Karpas-422 (cell line): Measurements from ENCODE around the gene C2CD4D. TPM values are rescaled to one million over a fixed set of nuclear protein-coding genes. Genes with fewer than 3 reads are reported as not detected.
"Not testable (repeated sequence)": the region's sequence is repeated elsewhere in the genome, so short reads cannot be mapped to it uniquely, and the experiment has no call there.

Experiments used
- DNase-seq: peaks from one replicate; pipeline ENCODE4 v3.0.0-alpha.2; 2015
- H2AFZ ChIP-seq: fragments of 200-600 bp; sonication (generic); 2 replicates; pipeline ENCODE4 v1.6.1; 2014; ENCODE audit warnings: antibody characterized with exemption, low read length, mixed read lengths
- H3K27ac ChIP-seq: fragments of 200-600 bp; sonication (generic); 2 replicates; pipeline ENCODE4 v1.5.1; 2014; ENCODE audit warnings: mild to moderate bottlenecking, low read length, moderate library complexity
- H3K27me3 ChIP-seq: fragments of 200-600 bp; sonication (generic); 2 replicates; pipeline ENCODE4 v1.6.1; 2014; ENCODE audit warnings: low read length, mixed read lengths
- H3K36me3 ChIP-seq: fragments of 200-600 bp; sonication (generic); 2 replicates; pipeline ENCODE4 v1.6.1; 2014; ENCODE audit warnings: low read length, mixed read lengths; ENCODE audit not compliant: insufficient read depth
- H3K4me1 ChIP-seq: fragments of 200-600 bp; sonication (generic); 2 replicates; pipeline ENCODE4 v1.6.1; 2014; ENCODE audit warnings: mild to moderate bottlenecking, low read length, mixed read lengths
- H3K4me2 ChIP-seq: fragments of 200-600 bp; sonication (generic); 2 replicates; pipeline ENCODE4 v1.6.1; 2014; ENCODE audit warnings: low read length, low read depth, mild to moderate bottlenecking; ENCODE audit not compliant: poor library complexity, severe bottlenecking
- H3K4me3 ChIP-seq: fragments of 200-600 bp; sonication (generic); 2 replicates; pipeline ENCODE4 v1.5.1; 2014; ENCODE audit warnings: mild to moderate bottlenecking, antibody characterized with exemption, low read length, mixed read lengths
- H3K79me2 ChIP-seq: fragments of 200-600 bp; sonication (generic); 2 replicates; pipeline ENCODE4 v1.6.1; 2014; ENCODE audit warnings: mild to moderate bottlenecking, low read length, mixed read lengths
- H3K9ac ChIP-seq: fragments of 200-600 bp; sonication (generic); 2 replicates; pipeline ENCODE4 v1.6.0; 2014; ENCODE audit warnings: low read length
- H3K9me2 ChIP-seq: fragments of 200-600 bp; sonication (generic), shearing (Covaris generic); replicated peaks from 2 replicates; pipeline ENCODE4 v1.6.0; 2014; ENCODE audit warnings: mild to moderate bottlenecking, low read length, moderate library complexity; ENCODE audit not compliant: insufficient read depth
- H3K9me3 ChIP-seq: fragments of 300-700, 200-600 bp; sonication (generic); 2 replicates; pipeline ENCODE4 v1.6.1; 2014; ENCODE audit warnings: low read length, mixed read lengths
- H4K20me1 ChIP-seq: fragments of 200-600 bp; sonication (generic); 2 replicates; pipeline ENCODE4 v1.6.1; 2014; ENCODE audit warnings: mild to moderate bottlenecking, antibody characterized with exemption, low read length, low read depth; ENCODE audit not compliant: insufficient read depth
- total RNA-seq: library from RNA; depleted of rRNA; stranded (reverse); fragments of >200 nt; shearing (Covaris generic); gene quantifications from 2 replicates; pipeline ENCODE4 v1.2.3, GENCODE V29; 2014; ENCODE audit warnings: low replicate concordance

Gene C2CD4D
- total RNA-seq, 1 experiment from 2014 or later: not detected

DNA sequence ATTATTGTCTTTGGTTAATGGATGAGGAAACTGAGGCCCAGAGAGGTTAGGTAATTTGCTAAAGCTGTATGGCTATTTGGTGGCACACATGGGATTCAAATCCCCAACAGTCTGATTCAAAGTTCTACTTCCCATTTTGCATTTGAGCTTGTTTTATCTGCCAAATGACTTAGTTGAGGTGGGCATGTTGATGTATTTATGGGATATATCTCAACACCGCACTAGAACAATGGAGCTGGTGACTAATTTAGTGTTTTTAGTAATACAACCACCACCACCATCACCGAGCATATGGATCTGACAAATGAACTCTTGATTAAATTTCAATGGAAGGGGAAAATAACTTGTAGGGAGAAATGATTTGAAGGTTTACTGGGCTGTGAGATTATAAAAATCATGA lies 42.8 kb upstream of the C2CD4D start:
- Histone ChIP-seq H2AFZ (no peak overlapping the region), H3K27me3 (no peaks in the 10 kb centered on the region), H3K9me2 (no peaks in the 10 kb centered on the region), H4K20me1 (no peaks in the 10 kb centered on the region), H3K4me2 (no peak overlapping the region), H3K9ac (no peak overlapping the region), H3K4me1 (no peaks in the 10 kb centered on the region; the same call in 1 of the 2 replicates), H3K79me2 (no peaks in the 10 kb centered on the region), H3K4me3 (no peak overlapping the region), H3K27ac (no peak overlapping the region), H3K36me3 (peaks cover 24% of the 10 kb centered on the region), H3K9me3 (no peaks in the 10 kb centered on the region)
- no peak for DNase-seq

DNA sequence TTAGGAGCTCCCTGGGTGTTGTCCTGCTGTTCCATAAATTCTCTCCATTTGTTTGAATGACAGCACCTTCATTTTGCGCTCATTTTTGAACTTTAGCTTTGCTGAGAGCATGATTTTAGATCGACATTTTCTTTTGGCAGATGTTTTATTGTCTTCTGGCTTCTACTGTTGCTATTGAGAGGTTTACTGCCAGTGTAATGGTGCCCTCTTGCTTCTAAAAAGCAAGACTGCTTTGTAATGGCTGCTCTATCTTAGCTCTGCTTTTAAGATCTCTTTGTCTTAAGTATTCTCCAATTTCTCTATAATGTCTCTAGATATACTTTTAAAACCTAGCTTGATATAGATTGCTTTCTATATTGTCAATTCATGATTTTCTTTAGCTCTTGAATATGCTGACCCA lies 41.9 kb upstream of the C2CD4D start:
- no peaks in the 10 kb centered on the region for H4K20me1 ChIP-seq
- no peaks in the 10 kb centered on the region; the same call in none of the 2 replicates for H3K4me1 ChIP-seq
- H3K9me2 ChIP-seq: no peaks in the 10 kb centered on the region
- no peaks in the 10 kb centered on the region for H3K27me3 ChIP-seq
- H3K9me3 ChIP-seq: no peaks in the 10 kb centered on the region
- H3K9ac ChIP-seq: no peak overlapping the region
- DNase-seq: no peak
- H3K27ac ChIP-seq: no peak overlapping the region
- H3K36me3 ChIP-seq: peaks cover 17% of the 10 kb centered on the region
- H3K4me2 ChIP-seq: no peak overlapping the region
- no peaks in the 10 kb centered on the region for H3K79me2 ChIP-seq
- H3K4me3 ChIP-seq: no peak overlapping the region
- no peak overlapping the region for H2AFZ ChIP-seq

GRCh38 chr1:151875419-151876097 lies 35.9 kb upstream of the C2CD4D start:
- no peak for DNase-seq
- H3K9ac ChIP-seq: no peak overlapping the region
- H3K79me2 ChIP-seq: no peaks in the 10 kb centered on the region
- no peaks in the 10 kb centered on the region for H3K9me3 ChIP-seq
- no peak overlapping the region for H3K4me2 ChIP-seq
- peaks cover 8% of the 10 kb centered on the region; the same call in 1 of the 2 replicates for H3K36me3 ChIP-seq
- no peaks in the 10 kb centered on the region for H3K27me3 ChIP-seq
- H3K9me2 ChIP-seq: no peaks in the 10 kb centered on the region
- peaks cover 11% of the 10 kb centered on the region for H3K4me1 ChIP-seq
- H3K27ac ChIP-seq: no peak overlapping the region
- H2AFZ ChIP-seq: no peak overlapping the region
- H4K20me1 ChIP-seq: no peaks in the 10 kb centered on the region
- H3K4me3 ChIP-seq: no peak overlapping the region

DNA sequence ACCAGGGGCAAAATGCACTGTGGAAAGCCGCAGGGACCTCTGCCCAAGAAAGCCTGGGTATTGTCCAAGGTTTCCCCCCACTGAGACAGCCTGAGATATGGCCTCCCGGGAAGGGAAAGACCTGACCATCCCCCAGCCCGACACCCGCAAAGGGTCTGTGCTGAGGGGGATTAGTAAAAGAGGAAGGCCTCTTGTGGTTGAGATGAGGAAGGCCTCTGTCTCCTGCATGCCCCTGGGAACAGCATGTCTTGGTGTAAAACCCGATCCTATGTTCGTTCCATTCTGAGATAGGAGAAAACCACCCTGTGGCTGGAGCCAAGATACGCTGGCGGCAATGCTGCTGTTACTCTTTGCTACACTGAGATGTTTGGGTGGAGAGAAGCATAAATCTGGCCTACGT lies 33.2 kb upstream of the C2CD4D start:
- H3K79me2 ChIP-seq, H3K4me3 ChIP-seq, H3K27me3 ChIP-seq, DNase-seq, H3K27ac ChIP-seq, H2AFZ ChIP-seq, H3K4me2 ChIP-seq, H3K9ac ChIP-seq, H3K36me3 ChIP-seq, H3K9me2 ChIP-seq, H3K9me3 ChIP-seq, H4K20me1 ChIP-seq: not testable (repeated sequence)
- peaks cover 11% of the 10 kb centered on the region for H3K4me1 ChIP-seq

DNA sequence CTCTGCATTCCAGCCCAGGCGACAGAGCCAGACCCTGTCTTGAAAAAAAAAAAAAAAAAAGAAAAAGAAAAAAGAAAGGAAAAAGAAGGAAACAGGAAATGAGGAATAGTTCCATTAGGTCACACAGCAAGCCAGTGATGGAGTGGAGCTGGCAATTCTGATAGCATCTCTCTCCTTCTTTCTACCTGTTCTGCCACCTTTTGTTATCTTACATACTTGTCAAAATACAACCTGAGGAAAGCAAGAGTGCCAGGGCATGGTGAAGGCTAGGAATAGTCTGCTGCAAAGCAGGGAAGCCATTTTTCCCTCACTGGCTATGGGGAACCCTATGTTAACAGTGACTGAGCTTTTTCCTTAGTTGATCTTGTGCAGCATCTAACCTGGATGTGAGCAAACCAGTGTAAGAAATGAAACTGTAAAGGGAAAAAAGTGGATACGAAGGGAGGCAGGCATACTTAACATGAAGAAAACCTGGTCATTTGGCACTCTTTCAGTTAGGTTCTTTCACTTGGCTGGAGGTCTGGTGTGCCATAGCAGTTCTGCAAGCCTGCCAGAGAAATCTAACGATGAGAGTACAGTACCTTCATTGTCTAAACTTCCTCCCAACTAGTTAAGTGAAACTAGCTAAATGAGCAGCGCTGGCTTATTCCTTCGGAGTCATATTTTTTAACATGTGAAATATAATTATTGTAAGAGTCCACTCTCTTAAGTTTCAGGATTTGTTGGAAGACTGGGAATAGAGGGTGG lies 31.8 kb upstream of the C2CD4D start:
- Histone ChIP-seq H3K9me2 (no peaks in the 10 kb centered on the region), H3K9me3 (no peaks in the 10 kb centered on the region), H3K4me3 (no peak overlapping the region), H4K20me1 (no peaks in the 10 kb centered on the region), H3K36me3 (peaks cover 8% of the 10 kb centered on the region; the same call in 1 of the 2 replicates), H3K9ac (no peak overlapping the region), H3K27me3 (no peaks in the 10 kb centered on the region), H3K4me2 (no peak overlapping the region), H2AFZ (no peak overlapping the region), H3K27ac (no peak overlapping the region), H3K4me1 (peaks cover 11% of the 10 kb centered on the region), H3K79me2 (no peaks in the 10 kb centered on the region)
- DNase-seq: no peak

DNA sequence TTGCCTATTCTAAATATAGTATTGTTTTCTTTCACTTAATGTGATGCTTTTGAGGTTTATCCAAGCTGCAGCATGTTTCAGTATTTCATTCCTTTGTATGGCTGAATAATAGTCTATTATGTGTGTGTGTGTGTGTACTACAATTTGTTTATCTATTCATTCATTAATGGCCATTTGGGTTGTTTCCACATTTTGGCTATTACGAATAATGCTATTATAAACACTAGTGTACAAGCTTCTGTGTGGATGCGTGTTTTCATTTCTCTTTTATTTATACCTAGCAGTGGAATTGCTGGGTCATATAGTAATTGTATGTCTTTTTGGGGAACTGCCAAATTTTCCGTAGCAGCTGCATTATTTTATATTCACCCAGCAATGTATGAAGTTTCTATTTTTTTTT lies 28.9 kb upstream of the C2CD4D start:
- no peak overlapping the region for H3K4me3 ChIP-seq
- no peak overlapping the region for H3K9ac ChIP-seq
- no peaks in the 10 kb centered on the region for H3K79me2 ChIP-seq
- no peaks in the 10 kb centered on the region for H4K20me1 ChIP-seq
- no peak for DNase-seq
- H2AFZ ChIP-seq: no peak overlapping the region
- no peaks in the 10 kb centered on the region for H3K4me1 ChIP-seq
- no peaks in the 10 kb centered on the region for H3K9me3 ChIP-seq
- no peaks in the 10 kb centered on the region for H3K9me2 ChIP-seq
- no peak overlapping the region for H3K4me2 ChIP-seq
- no peak overlapping the region for H3K27ac ChIP-seq
- no peaks in the 10 kb centered on the region for H3K27me3 ChIP-seq
- H3K36me3 ChIP-seq: no peaks in the 10 kb centered on the region

GRCh38 chr1:151867765-151868411 lies 28.3 kb upstream of the C2CD4D start:
- DNase-seq: no peak
- Histone ChIP-seq H2AFZ (no peak overlapping the region), H3K4me2 (no peak overlapping the region)

DNA sequence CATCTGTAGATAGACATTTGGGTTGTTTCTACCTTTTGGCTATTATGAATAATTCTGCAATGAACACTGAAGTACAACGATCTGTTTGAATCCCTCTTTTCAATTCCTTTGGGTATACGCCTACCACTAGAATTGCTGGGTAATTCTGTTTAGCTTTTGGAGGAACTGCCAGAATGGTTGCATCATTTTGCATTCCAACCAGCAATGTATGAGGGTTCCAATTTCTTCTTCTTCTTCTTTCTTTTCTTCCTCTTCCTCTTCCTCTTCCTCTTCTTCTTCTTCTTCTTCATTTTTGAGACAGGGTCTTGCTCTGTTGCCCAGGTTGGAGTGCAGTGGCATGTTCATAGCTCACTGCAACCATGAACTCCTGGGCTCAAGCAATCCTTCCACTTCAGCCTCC lies 27.7 kb upstream of the C2CD4D start:
- Histone ChIP-seq H3K9ac (no peak overlapping the region), H3K36me3 (no peaks in the 10 kb centered on the region), H3K4me2 (no peak overlapping the region), H4K20me1 (no peaks in the 10 kb centered on the region), H2AFZ (no peak overlapping the region), H3K4me3 (no peak overlapping the region), H3K79me2 (no peaks in the 10 kb centered on the region), H3K9me2 (no peaks in the 10 kb centered on the region), H3K9me3 (no peaks in the 10 kb centered on the region), H3K4me1 (no peaks in the 10 kb centered on the region), H3K27ac (no peak overlapping the region), H3K27me3 (no peaks in the 10 kb centered on the region)
- no peak for DNase-seq

More at GRCh38 chr1:151867765-151868411, 28.3 kb upstream of the C2CD4D start:
- no peaks in the 10 kb centered on the region for H4K20me1 ChIP-seq
- H3K9me2 ChIP-seq: no peaks in the 10 kb centered on the region
- H3K79me2 ChIP-seq: no peaks in the 10 kb centered on the region
- H3K9ac ChIP-seq: no peak overlapping the region
- no peaks in the 10 kb centered on the region for H3K36me3 ChIP-seq
- no peaks in the 10 kb centered on the region for H3K9me3 ChIP-seq
- no peaks in the 10 kb centered on the region for H3K27me3 ChIP-seq
- H3K4me1 ChIP-seq: no peaks in the 10 kb centered on the region
- no peak overlapping the region for H3K27ac ChIP-seq
- no peak overlapping the region for H3K4me3 ChIP-seq
